SH-SY5Y (cell line): ENCODE results near the gene ADK.

Source experiments
- GATA2 ChIP-seq: IDR thresholded peaks from 2 replicates; pipeline ENCODE4 v1.6.1; 2011; ENCODE audit warnings: mild to moderate bottlenecking, low read depth, low read length
- GATA3 ChIP-seq: IDR thresholded peaks from 2 replicates; pipeline ENCODE4 v1.6.1; 2011; ENCODE audit warnings: low read depth, mild to moderate bottlenecking, low read length, moderate library complexity

GRCh38 chr10:74361678-74362077, 210.7 kb downstream of the ADK start:
- no peak for TF ChIP-seq GATA2
- TF ChIP-seq GATA3, result no peak
